A549 (cell line): ENCODE data around the gene CLASP2.

Experiments used
- BCL3 ChIP-seq: fragments of >200 bp; sonication (Bioruptor Twin); formaldehyde crosslinking; IDR thresholded peaks from 3 replicates; pipeline ENCODE4 v1.6.1; 2016
- CTCF ChIP-seq: fragments of >200 bp; sonication (Bioruptor Twin); formaldehyde crosslinking; IDR thresholded peaks from 3 replicates; pipeline ENCODE4 v1.5.1; 2016
- ELK1 ChIP-seq: fragments of 150-350 bp; IDR thresholded peaks from 2 replicates; pipeline ENCODE4 v1.6.1; 2014; ENCODE audit warnings: low read depth, mild to moderate bottlenecking, low read length
- ESRRA ChIP-seq: fragments of 150-350 bp; IDR thresholded peaks from 2 replicates; pipeline ENCODE4 v1.6.1; 2014; ENCODE audit warnings: mild to moderate bottlenecking, low read length, borderline replicate concordance
- JUN ChIP-seq, 2 experiments: fragments of >200 bp; sonication (Bioruptor Twin); formaldehyde crosslinking; IDR thresholded peaks; 2 replicates in 1 of 2; 3 replicates in 1 of 2; pipeline ENCODE4 v1.6.1; 2016 to 2017
- ZNF302 ChIP-seq: fragments of 250-450 bp; sonication (Bioruptor Pico); IDR thresholded peaks from 2 replicates; pipeline ENCODE4 v1.9.0; 2021; ENCODE audit warnings: inconsistent platforms, mild to moderate bottlenecking, moderate library complexity
- TF ChIP-seq, protein P1 (sequence below): IDR thresholded peaks from 2 replicates; pipeline ENCODE4 v1.6.1; 2012

GRCh38 chr3:33547101-33547500, 171.0 kb downstream of the CLASP2 start:
- TF ChIP-seq CTCF (no peak), ESRRA (no peak), ELK1 (no peak), ZNF302 (CRISPR knock-in tag) (no peak), BCL3 (no peak), JUN (IDR thresholded peaks at IDR 0.05) (no peak)
- TF ChIP-seq, protein P1, sequence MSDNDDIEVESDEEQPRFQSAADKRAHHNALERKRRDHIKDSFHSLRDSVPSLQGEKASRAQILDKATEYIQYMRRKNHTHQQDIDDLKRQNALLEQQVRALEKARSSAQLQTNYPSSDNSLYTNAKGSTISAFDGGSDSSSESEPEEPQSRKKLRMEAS: no peak
